ENCODE data around the gene C16orf95. TPM values are rescaled to one million over a fixed set of nuclear protein-coding genes. Genes with fewer than 3 reads are reported as not detected.

C16orf95 gene
- total RNA-seq, 2 donors from 2014 or later, result 6.4 to 7.8 TPM

DNA sequence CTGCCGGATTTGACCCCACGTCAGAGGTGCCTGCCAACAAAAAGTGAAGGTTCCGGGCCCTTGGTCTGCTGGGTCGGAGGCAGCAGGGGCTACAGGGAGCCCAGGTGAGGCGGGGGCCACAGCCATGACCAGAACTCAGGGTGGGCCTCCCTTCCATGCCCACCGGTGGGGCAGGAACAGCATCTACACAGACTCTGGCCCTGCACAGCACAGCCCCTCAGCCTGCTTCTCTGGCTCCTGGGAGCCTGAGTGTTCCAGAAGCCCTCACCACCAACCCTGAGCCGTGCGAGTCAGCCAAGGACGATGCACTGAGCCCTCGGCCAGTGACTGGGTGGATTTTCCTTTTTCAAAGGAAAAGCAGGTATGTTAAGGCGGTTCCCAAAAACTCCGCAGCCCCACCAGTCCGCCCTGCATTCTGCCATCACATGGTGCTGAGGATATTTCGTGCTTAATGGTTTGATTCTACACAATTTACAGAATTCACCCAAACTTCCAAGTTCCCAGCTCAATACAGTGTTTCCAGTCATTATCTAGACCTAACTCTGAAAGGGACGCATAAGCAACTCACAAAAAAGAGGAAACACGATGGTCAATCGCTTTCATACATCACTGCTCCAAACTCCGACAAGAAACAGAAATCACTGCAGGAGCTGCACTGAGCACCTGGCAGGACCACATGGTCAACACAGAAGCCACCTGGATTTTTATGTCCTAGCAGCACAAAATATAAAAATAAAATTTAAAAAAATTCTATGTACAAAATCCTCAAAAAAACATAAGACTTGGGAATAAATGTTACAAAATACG lies 19.4 kb upstream of the C16orf95 start:
- no peak overlapping the region for H3K27ac ChIP-seq (ENCODE audit: low read depth, low read length)
- TF ChIP-seq, protein P1, sequence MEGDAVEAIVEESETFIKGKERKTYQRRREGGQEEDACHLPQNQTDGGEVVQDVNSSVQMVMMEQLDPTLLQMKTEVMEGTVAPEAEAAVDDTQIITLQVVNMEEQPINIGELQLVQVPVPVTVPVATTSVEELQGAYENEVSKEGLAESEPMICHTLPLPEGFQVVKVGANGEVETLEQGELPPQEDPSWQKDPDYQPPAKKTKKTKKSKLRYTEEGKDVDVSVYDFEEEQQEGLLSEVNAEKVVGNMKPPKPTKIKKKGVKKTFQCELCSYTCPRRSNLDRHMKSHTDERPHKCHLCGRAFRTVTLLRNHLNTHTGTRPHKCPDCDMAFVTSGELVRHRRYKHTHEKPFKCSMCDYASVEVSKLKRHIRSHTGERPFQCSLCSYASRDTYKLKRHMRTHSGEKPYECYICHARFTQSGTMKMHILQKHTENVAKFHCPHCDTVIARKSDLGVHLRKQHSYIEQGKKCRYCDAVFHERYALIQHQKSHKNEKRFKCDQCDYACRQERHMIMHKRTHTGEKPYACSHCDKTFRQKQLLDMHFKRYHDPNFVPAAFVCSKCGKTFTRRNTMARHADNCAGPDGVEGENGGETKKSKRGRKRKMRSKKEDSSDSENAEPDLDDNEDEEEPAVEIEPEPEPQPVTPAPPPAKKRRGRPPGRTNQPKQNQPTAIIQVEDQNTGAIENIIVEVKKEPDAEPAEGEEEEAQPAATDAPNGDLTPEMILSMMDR (conservative IDR thresholded peaks at IDR 0.05), result no peak
- no peaks in the 10 kb centered on the region for H3K4me1 Mint-ChIP-seq
- H3K36me3 Mint-ChIP-seq (ENCODE audit: low read depth), result peaks cover 35% of the 10 kb centered on the region
- no peaks in the 10 kb centered on the region for H3K27me3 ChIP-seq (ENCODE audit: control insufficient read depth, insufficient read depth, low read length, poor library complexity, severe bottlenecking)
- no peaks in the 10 kb centered on the region for H3K27me3 Mint-ChIP-seq (ENCODE audit: insufficient read depth)
- no peaks in the 10 kb centered on the region for H3K9me3 ChIP-seq (ENCODE audit: control insufficient read depth, low read length)
- no peak overlapping the region for H3K4me3 ChIP-seq (ENCODE audit: low read length)
- no peak overlapping the region for H3K4me3 Mint-ChIP-seq
- peaks cover 4% of the 10 kb centered on the region for H3K36me3 ChIP-seq (ENCODE audit: control insufficient read depth, insufficient read depth, low read length)
- DNase-seq, result no peak
- no peaks in the 10 kb centered on the region for H3K9me3 Mint-ChIP-seq
- WGBS, 2 experiments (ENCODE audit: insufficient coverage in 1 of 2, insufficient read length in 1 of 2), result 93 to 95% methylated on average over 13 to 19 of the region's 19 CpGs
- no peak overlapping the region for H3K9ac ChIP-seq (ENCODE audit: extremely low read depth, low read length, poor library complexity, severe bottlenecking)
- no peaks in the 10 kb centered on the region for H3K4me1 ChIP-seq (ENCODE audit: control insufficient read depth, insufficient read depth, low read length)
- H3K27ac Mint-ChIP-seq, result no peak overlapping the region

DNA sequence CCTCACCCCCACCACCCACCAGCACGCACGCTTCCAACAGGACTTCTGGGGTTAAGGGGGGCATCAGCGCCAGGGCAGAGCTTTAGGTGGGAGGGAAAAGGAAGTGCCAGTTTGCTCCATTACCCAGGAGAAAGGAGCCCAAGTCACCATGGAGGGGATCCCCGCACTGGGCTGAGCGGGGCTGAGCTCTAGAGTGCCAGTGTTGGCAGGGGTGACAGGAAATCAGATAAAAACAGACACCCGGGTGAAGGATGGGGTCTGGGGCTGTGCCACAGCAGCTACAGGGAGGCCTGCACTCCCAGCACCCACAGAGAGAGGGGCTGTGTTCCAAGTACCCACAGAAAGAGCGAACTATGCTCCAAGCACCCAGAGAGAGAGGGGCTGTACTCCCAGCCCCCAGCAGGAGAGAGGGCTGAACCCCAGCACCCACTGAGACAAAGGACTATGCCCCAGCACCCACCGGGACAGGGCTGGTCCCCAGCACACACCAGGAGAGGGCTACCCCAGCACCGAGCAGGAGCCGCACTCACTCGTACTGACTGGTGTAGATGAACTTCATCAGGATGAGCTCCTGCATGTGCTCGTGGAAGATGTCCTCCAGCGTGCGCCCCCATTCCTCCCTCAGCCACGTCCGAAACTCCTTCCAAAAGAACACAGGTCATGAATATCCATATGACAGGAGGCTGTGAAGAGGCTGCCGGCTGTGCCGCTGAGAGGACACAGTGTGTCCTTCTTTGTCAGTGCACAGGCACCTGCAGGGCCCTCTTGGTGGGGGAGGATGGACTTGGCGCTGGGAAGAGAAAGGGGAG lies 18.6 kb upstream of the C16orf95 start:
- DNase-seq, result no peak
- Histone ChIP-seq H3K9me3 (ENCODE audit: control insufficient read depth, low read length) (no peaks in the 10 kb centered on the region), H3K27ac (ENCODE audit: low read depth, low read length) (no peak overlapping the region), H3K4me3 (ENCODE audit: low read length) (no peak overlapping the region), H3K4me1 (ENCODE audit: control insufficient read depth, insufficient read depth, low read length) (no peaks in the 10 kb centered on the region), H3K27me3 (ENCODE audit: control insufficient read depth, insufficient read depth, low read length, poor library complexity, severe bottlenecking) (no peaks in the 10 kb centered on the region), H3K36me3 (ENCODE audit: control insufficient read depth, insufficient read depth, low read length) (peaks cover 3% of the 10 kb centered on the region), H3K9ac (ENCODE audit: extremely low read depth, low read length, poor library complexity, severe bottlenecking) (no peak overlapping the region)
- Mint-ChIP-seq H3K27me3 (ENCODE audit: insufficient read depth) (no peaks in the 10 kb centered on the region), H3K36me3 (ENCODE audit: low read depth) (peaks cover 36% of the 10 kb centered on the region), H3K4me1 (no peaks in the 10 kb centered on the region), H3K27ac (no peak overlapping the region), H3K4me3 (no peak overlapping the region), H3K9me3 (no peaks in the 10 kb centered on the region)
- 92 to 97% methylated on average over 13 to 19 of the region's 19 CpGs for WGBS, 2 experiments (ENCODE audit: insufficient coverage in 1 of 2, insufficient read length in 1 of 2)
- TF ChIP-seq, protein P1 (conservative IDR thresholded peaks at IDR 0.05), result no peak

DNA sequence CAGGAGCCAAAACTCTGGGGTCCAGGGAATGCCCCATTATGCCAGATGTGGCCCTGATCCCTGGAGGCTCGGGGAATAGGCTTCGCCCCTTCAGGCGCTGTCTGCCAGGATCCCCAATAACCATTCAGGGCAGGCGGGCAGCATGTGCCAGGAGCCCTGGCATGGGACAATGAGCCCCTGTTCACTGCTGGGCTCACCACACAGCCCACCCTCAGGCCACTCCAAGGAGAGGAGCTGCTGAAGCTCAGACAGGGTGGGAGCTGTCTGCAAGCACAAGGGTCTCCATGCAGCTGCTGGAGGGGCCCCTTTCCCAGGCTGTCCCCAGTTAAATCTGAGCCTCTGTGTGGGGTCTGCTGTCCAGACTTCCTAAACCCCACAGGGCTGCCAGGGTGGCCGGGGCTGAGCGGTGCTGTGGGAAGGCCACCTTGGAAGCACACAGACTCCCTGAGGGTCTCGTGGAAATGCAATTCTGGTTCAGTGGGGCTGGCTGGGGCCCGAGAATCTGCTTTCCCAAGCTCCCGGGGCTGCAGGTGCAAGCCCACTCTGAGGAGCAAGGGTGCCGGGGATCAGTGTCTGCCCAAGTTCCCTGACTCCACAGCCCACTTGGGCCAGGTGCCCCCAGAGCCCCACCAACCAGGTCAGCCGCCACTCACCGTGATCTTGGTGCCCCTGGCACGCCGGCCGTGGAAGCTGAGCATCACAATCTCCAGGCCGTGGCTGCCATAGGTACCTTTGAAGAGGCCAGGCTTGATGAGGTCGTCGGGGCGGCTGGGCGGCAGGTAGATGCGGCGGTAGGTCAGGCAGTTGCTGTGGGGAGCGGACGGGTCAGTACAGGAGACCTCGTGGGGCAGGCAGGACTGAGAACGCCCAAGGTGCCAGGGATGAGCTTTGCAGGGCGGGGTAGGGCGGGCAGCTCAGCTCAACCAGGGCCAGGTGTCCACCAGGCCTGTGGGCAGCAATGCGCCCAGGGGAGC lies 17.7 kb upstream of the C16orf95 start:
- WGBS, 2 experiments (ENCODE audit: insufficient coverage in 1 of 2, insufficient read length in 1 of 2), result 89 to 90% methylated on average over 8 to 29 of the region's 29 CpGs
- Histone ChIP-seq H3K4me3 (ENCODE audit: low read length) (no peak overlapping the region), H3K27ac (ENCODE audit: low read depth, low read length) (no peak overlapping the region), H3K4me1 (ENCODE audit: control insufficient read depth, insufficient read depth, low read length) (no peaks in the 10 kb centered on the region), H3K27me3 (ENCODE audit: control insufficient read depth, insufficient read depth, low read length, poor library complexity, severe bottlenecking) (no peaks in the 10 kb centered on the region), H3K9me3 (ENCODE audit: control insufficient read depth, low read length) (no peaks in the 10 kb centered on the region), H3K9ac (ENCODE audit: extremely low read depth, low read length, poor library complexity, severe bottlenecking) (no peak overlapping the region), H3K36me3 (ENCODE audit: control insufficient read depth, insufficient read depth, low read length) (peaks cover 5% of the 10 kb centered on the region)
- no peak overlapping the region for H3K27ac Mint-ChIP-seq
- no peak overlapping the region for H3K4me3 Mint-ChIP-seq
- no peaks in the 10 kb centered on the region for H3K27me3 Mint-ChIP-seq (ENCODE audit: insufficient read depth)
- H3K9me3 Mint-ChIP-seq, result no peaks in the 10 kb centered on the region
- DNase-seq, result no peak
- H3K36me3 Mint-ChIP-seq (ENCODE audit: low read depth), result peaks cover 38% of the 10 kb centered on the region
- no peaks in the 10 kb centered on the region for H3K4me1 Mint-ChIP-seq
- TF ChIP-seq, protein P1 (conservative IDR thresholded peaks at IDR 0.05), result no peak

Measured in endodermal cell (in vitro differentiated cells).